LHCN-M2 (cell line): ENCODE data around the gene PHLPP1. TPM values are rescaled to one million over a fixed set of nuclear protein-coding genes. Genes with fewer than 3 reads are reported as not detected.

Source experiments
- DNase-seq: peaks from one replicate; pipeline ENCODE4 v3.0.0-alpha.2; 2012; ENCODE audit warnings: low read depth
- total RNA-seq: library from RNA; depleted of rRNA; stranded (reverse); fragments of >200 nt; gene quantifications from 2 replicates; pipeline ENCODE4 v1.2.3, GENCODE V29; 2014; rRNA removed

Gene PHLPP1
- total RNA-seq, 1 experiment from 2014 or later = 9.6 TPM

- DNase-seq = no peak
These were observed 287.0 kb downstream of the PHLPP1 start for GRCh38 chr18:63002305-63002704.

- DNase-seq = no peak
These were observed 287.6 kb downstream of the PHLPP1 start for GRCh38 chr18:63002803-63003445.

- DNase-seq = no peak
These were observed 288.6 kb downstream of the PHLPP1 start for GRCh38 chr18:63003899-63004298.

GRCh38 chr18:63004466-63005089 lies 289.2 kb downstream of the PHLPP1 start:
- no peak for DNase-seq

- no peak for DNase-seq
These were observed 290.0 kb downstream of the PHLPP1 start for GRCh38 chr18:63005306-63005705.

- no peak for DNase-seq
These were observed 291.9 kb downstream of the PHLPP1 start for GRCh38 chr18:63007231-63007630.

- peak; percentile 55 for DNase-seq
These were observed 300.9 kb downstream of the PHLPP1 start for GRCh38 chr18:63016270-63016669.

GRCh38 chr18:63017076-63017475 lies 301.7 kb downstream of the PHLPP1 start:
- DNase-seq = no peak

- DNase-seq = no peak
These were observed 302.6 kb downstream of the PHLPP1 start for GRCh38 chr18:63017977-63018376.

GRCh38 chr18:63022429-63023022 lies 307.2 kb downstream of the PHLPP1 start:
- no peak for DNase-seq

- no peak for DNase-seq
These were observed 310.1 kb downstream of the PHLPP1 start for GRCh38 chr18:63025251-63026090.

- no peak for DNase-seq
These were observed 313.0 kb downstream of the PHLPP1 start for GRCh38 chr18:63028380-63028779.

Other genes with a start within 250 kb of the PHLPP1 start
- 1.7 and 2.5 TPM in 2 replicates for gene ZCCHC2, start 192.5 kb upstream of the PHLPP1 start, total RNA-seq